B cell (primary cell): ENCODE data around the gene GSTA4.

Source experiments
- EZH2 ChIP-seq: IDR thresholded peaks from 2 replicates; pipeline ENCODE4 v1.6.1; 2012; ENCODE audit warnings: borderline replicate concordance, low read depth, mild to moderate bottlenecking, moderate library complexity, low read length; ENCODE audit not compliant: insufficient read depth, poor library complexity, severe bottlenecking
- TF ChIP-seq, protein P1 (sequence below): fragments of 200-600 bp; IDR thresholded peaks from one replicate; pipeline ENCODE4 v1.8.0; 2022; ENCODE audit warnings: antibody characterized with exemption, mild to moderate bottlenecking

DNA sequence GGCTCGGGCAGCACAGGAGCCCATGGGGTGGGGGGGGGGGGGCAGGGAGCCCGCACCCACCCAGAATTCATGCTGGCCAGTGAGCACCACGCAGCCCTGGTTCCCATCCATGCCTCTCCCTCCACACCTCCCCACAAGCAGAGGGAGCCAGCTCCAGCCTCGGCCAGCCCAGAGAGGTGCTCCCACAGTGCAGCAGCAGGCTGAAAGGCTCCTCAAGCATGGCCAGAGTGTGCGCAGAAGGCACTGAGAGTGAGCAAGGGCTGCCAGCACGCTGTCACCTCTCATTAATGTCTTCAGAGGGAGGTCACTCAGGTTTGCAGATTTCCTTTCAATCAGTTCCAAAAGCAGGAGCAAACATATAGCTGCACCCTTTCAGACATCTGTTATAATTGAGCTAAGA is 32.4 kb downstream of the GSTA4 start:
- TF ChIP-seq EZH2: no peak
- TF ChIP-seq, protein P1, sequence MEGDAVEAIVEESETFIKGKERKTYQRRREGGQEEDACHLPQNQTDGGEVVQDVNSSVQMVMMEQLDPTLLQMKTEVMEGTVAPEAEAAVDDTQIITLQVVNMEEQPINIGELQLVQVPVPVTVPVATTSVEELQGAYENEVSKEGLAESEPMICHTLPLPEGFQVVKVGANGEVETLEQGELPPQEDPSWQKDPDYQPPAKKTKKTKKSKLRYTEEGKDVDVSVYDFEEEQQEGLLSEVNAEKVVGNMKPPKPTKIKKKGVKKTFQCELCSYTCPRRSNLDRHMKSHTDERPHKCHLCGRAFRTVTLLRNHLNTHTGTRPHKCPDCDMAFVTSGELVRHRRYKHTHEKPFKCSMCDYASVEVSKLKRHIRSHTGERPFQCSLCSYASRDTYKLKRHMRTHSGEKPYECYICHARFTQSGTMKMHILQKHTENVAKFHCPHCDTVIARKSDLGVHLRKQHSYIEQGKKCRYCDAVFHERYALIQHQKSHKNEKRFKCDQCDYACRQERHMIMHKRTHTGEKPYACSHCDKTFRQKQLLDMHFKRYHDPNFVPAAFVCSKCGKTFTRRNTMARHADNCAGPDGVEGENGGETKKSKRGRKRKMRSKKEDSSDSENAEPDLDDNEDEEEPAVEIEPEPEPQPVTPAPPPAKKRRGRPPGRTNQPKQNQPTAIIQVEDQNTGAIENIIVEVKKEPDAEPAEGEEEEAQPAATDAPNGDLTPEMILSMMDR: no peak
